ENCODE measurements around the gene OR10P1.

The OR10P1 gene

GRCh38 chr12:55658212-55658611, 21.5 kb downstream of the OR10P1 start:
- Histone ChIP-seq H3K4me1 (ENCODE audit: insufficient read depth, low read length) (no peaks in the 10 kb centered on the region), H3K27me3 (ENCODE audit: insufficient read depth, low read length) (peaks cover 4% of the 10 kb centered on the region), H3K4me3 (ENCODE audit: low read length) (no peak overlapping the region), H3K36me3 (ENCODE audit: insufficient read depth, low read length) (no peaks in the 10 kb centered on the region), H2AFZ (ENCODE audit: low read depth, low read length) (no peak overlapping the region), H3K9me3 (ENCODE audit: low read length) (no peaks in the 10 kb centered on the region)

- H3K27me3 ChIP-seq (ENCODE audit: insufficient read depth, low read length) = peaks cover 4% of the 10 kb centered on the region
- H3K9me3 ChIP-seq (ENCODE audit: low read length) = no peaks in the 10 kb centered on the region
- no peaks in the 10 kb centered on the region for H3K36me3 ChIP-seq (ENCODE audit: insufficient read depth, low read length)
- no peaks in the 10 kb centered on the region for H3K4me1 ChIP-seq (ENCODE audit: insufficient read depth, low read length)
- H2AFZ ChIP-seq (ENCODE audit: low read depth, low read length) = no peak overlapping the region
- H3K4me3 ChIP-seq (ENCODE audit: low read length) = no peak overlapping the region
Observed at GRCh38 chr12:55658635-55659391, 22.1 kb downstream of the OR10P1 start.

GRCh38 chr12:55659486-55660385, 23.0 kb downstream of the OR10P1 start:
- Histone ChIP-seq H3K27me3 (ENCODE audit: insufficient read depth, low read length) (peaks cover 4% of the 10 kb centered on the region), H3K36me3 (ENCODE audit: insufficient read depth, low read length) (no peaks in the 10 kb centered on the region), H3K4me3 (ENCODE audit: low read length) (no peak overlapping the region), H3K9me3 (ENCODE audit: low read length) (no peaks in the 10 kb centered on the region), H3K4me1 (ENCODE audit: insufficient read depth, low read length) (no peaks in the 10 kb centered on the region), H2AFZ (ENCODE audit: low read depth, low read length) (no peak overlapping the region)

- Histone ChIP-seq H3K9me3 (ENCODE audit: low read length) (no peaks in the 10 kb centered on the region), H3K36me3 (ENCODE audit: insufficient read depth, low read length) (no peaks in the 10 kb centered on the region), H3K4me3 (ENCODE audit: low read length) (no peak overlapping the region), H3K27me3 (ENCODE audit: insufficient read depth, low read length) (no peaks in the 10 kb centered on the region), H2AFZ (ENCODE audit: low read depth, low read length) (no peak overlapping the region), H3K4me1 (ENCODE audit: insufficient read depth, low read length) (no peaks in the 10 kb centered on the region)
Observed at GRCh38 chr12:55663391-55663790, 26.7 kb downstream of the OR10P1 start.

- no peaks in the 10 kb centered on the region for H3K9me3 ChIP-seq (ENCODE audit: low read length)
- no peak overlapping the region for H2AFZ ChIP-seq (ENCODE audit: low read depth, low read length)
- no peaks in the 10 kb centered on the region for H3K4me1 ChIP-seq (ENCODE audit: insufficient read depth, low read length)
- H3K27me3 ChIP-seq (ENCODE audit: insufficient read depth, low read length) = no peaks in the 10 kb centered on the region
- no peaks in the 10 kb centered on the region for H3K36me3 ChIP-seq (ENCODE audit: insufficient read depth, low read length)
- H3K4me3 ChIP-seq (ENCODE audit: low read length) = no peak overlapping the region
Observed at GRCh38 chr12:55664826-55665225, 28.1 kb downstream of the OR10P1 start.

- Histone ChIP-seq H3K27me3 (ENCODE audit: insufficient read depth, low read length) (no peaks in the 10 kb centered on the region), H3K4me3 (ENCODE audit: low read length) (no peak overlapping the region), H2AFZ (ENCODE audit: low read depth, low read length) (no peak overlapping the region), H3K36me3 (ENCODE audit: insufficient read depth, low read length) (no peaks in the 10 kb centered on the region), H3K9me3 (ENCODE audit: low read length) (no peaks in the 10 kb centered on the region), H3K4me1 (ENCODE audit: insufficient read depth, low read length) (no peaks in the 10 kb centered on the region)
Observed at GRCh38 chr12:55666508-55666907, 29.8 kb downstream of the OR10P1 start.

- Histone ChIP-seq H3K27me3 (ENCODE audit: insufficient read depth, low read length) (peaks cover 4% of the 10 kb centered on the region), H3K4me1 (ENCODE audit: insufficient read depth, low read length) (no peaks in the 10 kb centered on the region), H3K4me3 (ENCODE audit: low read length) (no peak overlapping the region), H2AFZ (ENCODE audit: low read depth, low read length) (no peak overlapping the region), H3K9me3 (ENCODE audit: low read length) (no peaks in the 10 kb centered on the region), H3K36me3 (ENCODE audit: insufficient read depth, low read length) (no peaks in the 10 kb centered on the region)
Observed at GRCh38 chr12:55670276-55670675, 33.6 kb downstream of the OR10P1 start.

GRCh38 chr12:55671746-55672145, 35.1 kb downstream of the OR10P1 start:
- H3K4me3 ChIP-seq (ENCODE audit: low read length) = no peak overlapping the region
- H3K27me3 ChIP-seq (ENCODE audit: insufficient read depth, low read length) = peaks cover 4% of the 10 kb centered on the region
- no peaks in the 10 kb centered on the region for H3K9me3 ChIP-seq (ENCODE audit: low read length)
- H2AFZ ChIP-seq (ENCODE audit: low read depth, low read length) = no peak overlapping the region
- H3K36me3 ChIP-seq (ENCODE audit: insufficient read depth, low read length) = no peaks in the 10 kb centered on the region
- no peaks in the 10 kb centered on the region for H3K4me1 ChIP-seq (ENCODE audit: insufficient read depth, low read length)

GRCh38 chr12:55673638-55674037, 36.9 kb downstream of the OR10P1 start:
- Histone ChIP-seq H2AFZ (ENCODE audit: low read depth, low read length) (no peak overlapping the region), H3K27me3 (ENCODE audit: insufficient read depth, low read length) (peaks cover 4% of the 10 kb centered on the region), H3K9me3 (ENCODE audit: low read length) (no peaks in the 10 kb centered on the region), H3K4me3 (ENCODE audit: low read length) (no peak overlapping the region), H3K36me3 (ENCODE audit: insufficient read depth, low read length) (no peaks in the 10 kb centered on the region), H3K4me1 (ENCODE audit: insufficient read depth, low read length) (no peaks in the 10 kb centered on the region)

- Histone ChIP-seq H3K27me3 (ENCODE audit: insufficient read depth, low read length) (peaks cover 4% of the 10 kb centered on the region), H3K4me3 (ENCODE audit: low read length) (no peak overlapping the region), H3K4me1 (ENCODE audit: insufficient read depth, low read length) (no peaks in the 10 kb centered on the region), H3K36me3 (ENCODE audit: insufficient read depth, low read length) (no peaks in the 10 kb centered on the region), H3K9me3 (ENCODE audit: low read length) (no peaks in the 10 kb centered on the region), H2AFZ (ENCODE audit: low read depth, low read length) (no peak overlapping the region)
Observed at GRCh38 chr12:55675666-55676065, 39.0 kb downstream of the OR10P1 start.

- Histone ChIP-seq H3K9me3 (ENCODE audit: low read length) (no peaks in the 10 kb centered on the region), H3K36me3 (ENCODE audit: insufficient read depth, low read length) (no peaks in the 10 kb centered on the region), H2AFZ (ENCODE audit: low read depth, low read length) (no peak overlapping the region), H3K4me1 (ENCODE audit: insufficient read depth, low read length) (no peaks in the 10 kb centered on the region), H3K27me3 (ENCODE audit: insufficient read depth, low read length) (peaks cover 4% of the 10 kb centered on the region), H3K4me3 (ENCODE audit: low read length) (no peak overlapping the region)
Observed at GRCh38 chr12:55676707-55677106, 40.0 kb downstream of the OR10P1 start.

GRCh38 chr12:55679691-55680090, 43.0 kb downstream of the OR10P1 start:
- H3K27me3 ChIP-seq (ENCODE audit: insufficient read depth, low read length) = no peaks in the 10 kb centered on the region
- no peak overlapping the region for H2AFZ ChIP-seq (ENCODE audit: low read depth, low read length)
- no peaks in the 10 kb centered on the region for H3K4me1 ChIP-seq (ENCODE audit: insufficient read depth, low read length)
- no peaks in the 10 kb centered on the region for H3K36me3 ChIP-seq (ENCODE audit: insufficient read depth, low read length)
- H3K4me3 ChIP-seq (ENCODE audit: low read length) = no peak overlapping the region
- H3K9me3 ChIP-seq (ENCODE audit: low read length) = no peaks in the 10 kb centered on the region
